Adipose tissue (tissue), 3 donors: Measurements from ENCODE around the gene AHSA1. TPM values are rescaled to one million over a fixed set of nuclear protein-coding genes. Genes with fewer than 3 reads are reported as not detected.
"Not testable (repeated sequence)": the region's sequence is repeated elsewhere in the genome, so short reads cannot be mapped to it uniquely, and the experiment has no call there.

Experiments used
- H3K27ac ChIP-seq: one replicate; pipeline ENCODE4 v1.5.1; 2013; ENCODE audit warnings: low read depth, low read length
- WGBS, 3 donors: extraction: QIAGEN DNeasy Blood & Tissue Kit; methylation state at CpG; one replicate each; pipeline ENCODE4 v1.1.7; 2013; 5-methylcytosine and 5-hydroxymethylcytosine counted together
- polyA plus RNA-seq, 3 donors: library from polyadenylated mRNA; stranded (reverse); fragments of 200-250 nt; gene quantifications; one replicate each; pipeline ENCODE4 v1.2.3, GENCODE V29; 2013
- donor health status: healthy with polysubstance abuse.
- donor health status: Bipolar disorder and iron deficiency.
- donor health status: healthy.

Gene AHSA1
- 10 to 100 TPM; 42.9 to 85.5 (median 82.6) TPM for polyA plus RNA-seq

DNA sequence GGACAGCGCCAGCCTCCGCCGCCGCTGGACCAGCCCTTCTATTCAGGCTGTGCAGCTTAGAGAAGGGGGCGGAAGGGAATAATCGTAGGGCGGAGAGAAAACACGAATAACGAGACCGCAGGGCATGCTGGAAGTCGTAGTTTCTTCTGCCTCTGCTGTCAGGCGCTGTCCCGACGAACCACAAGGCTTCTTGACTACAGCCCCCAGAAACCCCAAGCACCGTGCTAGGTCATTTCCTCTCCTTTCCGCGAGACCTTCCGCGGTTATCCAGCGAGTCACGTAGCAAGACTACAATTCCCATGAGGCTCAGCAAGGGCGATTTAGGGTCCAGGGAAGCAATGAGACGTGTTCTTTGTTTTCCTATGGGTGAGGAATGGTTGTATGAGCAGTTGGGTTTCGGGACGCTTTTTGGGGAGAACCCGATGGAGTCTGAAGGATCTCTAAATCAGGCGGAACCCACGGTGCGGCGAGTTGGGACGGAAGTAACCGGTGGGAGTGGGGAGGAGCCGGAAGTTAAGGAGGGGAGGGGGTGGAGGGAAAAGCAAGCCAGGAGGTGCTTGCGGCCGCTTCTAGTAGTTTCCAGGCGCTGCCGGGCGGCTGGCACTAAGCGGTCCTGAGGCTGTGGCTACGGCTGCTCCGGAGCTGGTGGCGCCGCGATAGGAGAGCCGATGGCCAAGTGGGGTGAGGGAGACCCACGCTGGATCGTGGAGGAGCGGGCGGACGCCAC lies at the start of gene AHSA1, which contains the start of gene VIPAS39:
TSS of gene AHSA1 (plus strand) at position 572 of the 727 bp plus-strand sequence. CDS start at position 669, 97 bp downstream.
TSS of gene VIPAS39 (minus strand) at position 80 of the 727 bp plus-strand sequence. CDS start 3,499 bp downstream, outside the sequence.
- H3K27ac ChIP-seq = peak within 1 kb of the TSS; percentile 83
- WGBS, 3 donors = 0 to 1% (median 0%) methylated on average over 50 of the region's 50 CpGs

- H3K27ac ChIP-seq = no peak overlapping the region
- WGBS, 3 donors = 40 to 50% (median 40%) methylated on average over 3 of the region's 3 CpGs
Observed at GRCh38 chr14:77409131-77409533, 48.8 kb upstream of the AHSA1 start.

- not testable (repeated sequence) for H3K27ac ChIP-seq
- WGBS, 3 donors = 94 to 95% (median 94%) methylated on average over 10 of the region's 10 CpGs
Observed at GRCh38 chr14:77415403-77416030, 42.4 kb upstream of the AHSA1 start.

DNA sequence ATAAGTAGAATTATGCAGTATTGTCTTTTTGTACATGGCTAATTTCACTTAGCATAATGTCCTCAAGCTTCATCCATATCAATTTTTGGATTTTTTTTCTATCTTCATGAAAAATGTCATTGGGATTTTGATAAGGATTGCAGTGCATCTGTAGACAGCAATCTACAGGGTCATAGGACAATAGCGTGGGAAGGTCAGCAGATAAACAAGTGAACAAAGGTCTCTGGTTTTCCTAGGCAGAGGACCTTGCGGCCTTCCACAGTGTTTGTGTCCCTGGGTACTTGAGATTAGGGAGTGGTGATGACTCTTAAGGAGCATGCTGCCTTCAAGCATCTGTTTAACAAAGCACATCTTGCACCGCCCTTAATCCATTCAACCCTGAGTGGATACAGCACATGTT lies 41.8 kb upstream of the AHSA1 start:
- 73 to 99% (median 97%) methylated on average over 2 of the region's 3 CpGs for WGBS, 3 donors
- not testable (repeated sequence) for H3K27ac ChIP-seq

GRCh38 chr14:77416836-77417235 lies 41.1 kb upstream of the AHSA1 start:
- no peak overlapping the region for H3K27ac ChIP-seq
- WGBS, 3 donors = 85 to 92% (median 92%) methylated on average over 6 to 8 of the region's 8 CpGs

DNA sequence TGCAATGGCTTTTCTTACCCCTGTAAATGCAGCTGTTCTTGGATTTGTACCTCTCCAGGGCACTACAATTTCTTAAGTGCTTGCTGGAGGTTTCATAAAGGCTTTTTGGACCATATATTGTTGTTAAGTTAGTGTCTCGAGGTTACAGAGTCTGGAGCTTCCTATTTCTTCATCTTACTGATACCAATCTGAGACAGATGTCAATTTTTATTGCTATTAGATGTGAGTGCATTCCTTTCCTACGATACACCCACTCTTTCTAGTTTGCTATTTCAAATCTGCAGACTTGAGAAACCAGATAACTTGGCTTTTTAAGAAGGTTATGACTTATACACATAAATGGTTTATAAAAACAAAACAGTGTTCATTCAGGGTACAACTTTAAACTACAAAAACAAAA lies 36.7 kb upstream of the AHSA1 start:
- 50 to 88% (median 79%) methylated on average over 2 of the region's 2 CpGs for WGBS, 3 donors
- H3K27ac ChIP-seq = no peak overlapping the region

- WGBS, 3 donors = 95 to 100% (median 98%) methylated on average over 1 of the region's 1 CpG
- no peak within 1 kb of the TSS for H3K27ac ChIP-seq
Observed at GRCh38 chr14:77423423-77423822, 34.5 kb upstream of the AHSA1 start, which contains the start of gene NOXRED1. Gene NOXRED1, minus strand, starts transcription at chr14:77423523. Its CDS starts 634 bp downstream, at chr14:77422889.

- WGBS, 3 donors = 91 to 93% (median 92%) methylated on average over 3 of the region's 3 CpGs
Observed at GRCh38 chr14:77424862-77425261, 33.0 kb upstream of the AHSA1 start.

DNA sequence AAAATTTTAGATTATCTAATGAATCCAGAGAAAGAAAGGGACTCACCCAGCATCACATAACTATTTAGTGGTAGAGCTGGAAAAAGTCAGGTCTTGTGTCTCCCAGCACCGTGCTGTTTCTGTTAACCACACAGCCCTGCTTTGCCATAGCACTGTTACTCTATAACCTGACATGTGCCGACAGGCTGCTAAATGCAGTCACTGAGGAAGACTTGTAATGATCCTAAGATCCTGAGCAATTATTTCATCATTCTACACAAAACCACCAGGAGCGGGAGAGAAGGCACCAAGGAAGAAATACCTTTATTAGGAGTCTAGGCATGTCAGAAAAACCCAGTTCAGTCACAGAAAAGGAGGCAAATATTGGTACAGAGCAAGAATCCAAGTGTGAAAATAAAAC lies 31.5 kb upstream of the AHSA1 start:
- H3K27ac ChIP-seq = no peak overlapping the region
- 92 to 98% (median 98%) methylated on average over 3 of the region's 3 CpGs for WGBS, 3 donors

More at GRCh38 chr14:77424862-77425261, 33.0 kb upstream of the AHSA1 start:
- no peak overlapping the region for H3K27ac ChIP-seq

DNA sequence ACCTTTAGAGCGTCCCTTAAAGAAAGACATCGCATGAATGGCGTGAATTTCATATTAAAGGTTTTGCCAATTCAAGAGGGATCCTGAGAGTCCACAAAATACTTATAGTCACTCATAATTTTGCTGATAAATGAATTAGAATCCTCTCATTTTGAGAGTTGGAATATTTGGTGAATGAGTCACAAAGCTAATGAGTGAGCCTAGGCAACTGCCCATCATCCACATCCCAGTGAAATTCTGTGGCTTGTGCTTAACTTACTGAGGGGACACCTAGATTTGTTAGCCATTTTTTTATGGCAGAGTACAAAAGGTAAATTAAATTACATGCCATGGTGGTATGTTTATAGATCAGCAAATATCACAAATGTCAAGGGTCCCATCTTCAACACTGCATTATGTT lies 21.9 kb upstream of the AHSA1 start:
- no peak overlapping the region for H3K27ac ChIP-seq
- 98 to 100% (median 98%) methylated on average over 3 of the region's 3 CpGs for WGBS, 3 donors

- WGBS, 3 donors = 97 to 100% (median 98%) methylated on average over 1 of the region's 1 CpG
- H3K27ac ChIP-seq = no peak overlapping the region
Observed at GRCh38 chr14:77438596-77438995, 19.3 kb upstream of the AHSA1 start.

- H3K27ac ChIP-seq = no peak overlapping the region
- 95 to 97% (median 97%) methylated on average over 4 of the region's 4 CpGs for WGBS, 3 donors
Observed at GRCh38 chr14:77439861-77440260, 18.0 kb upstream of the AHSA1 start.

DNA sequence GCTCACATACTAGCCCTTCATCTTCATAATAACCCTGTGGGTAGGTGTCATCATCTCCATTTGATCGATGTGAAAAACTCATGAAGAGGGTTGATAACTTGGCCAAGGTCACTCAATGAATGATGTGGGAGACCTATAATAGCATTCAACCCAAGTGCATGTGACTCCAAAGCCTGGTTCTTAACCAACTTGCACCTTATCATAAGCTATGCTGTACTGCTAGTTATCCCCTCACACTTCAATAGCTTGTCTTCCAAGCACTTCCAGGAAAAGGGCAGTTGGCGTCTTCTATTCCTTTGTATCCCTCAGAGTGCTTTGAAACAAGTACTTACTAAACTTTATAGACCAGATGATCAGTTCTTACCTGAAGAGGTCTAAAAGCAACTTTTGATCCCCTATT lies 15.7 kb upstream of the AHSA1 start:
- no peak overlapping the region for H3K27ac ChIP-seq
- WGBS, 3 donors = 87 to 99% (median 96%) methylated on average over 2 of the region's 2 CpGs

GRCh38 chr14:77455966-77456640 lies 1.8 kb upstream of the AHSA1 start:
- WGBS, 3 donors = 60 to 75% (median 70%) methylated on average over 2 of the region's 2 CpGs

GRCh38 chr14:77457115-77457521 lies 775 bp upstream of the AHSA1 start:
- peak overlapping the region; percentile 33 for H3K27ac ChIP-seq
- 0 to 1% (median 1%) methylated on average over 18 of the region's 18 CpGs for WGBS, 3 donors

More at GRCh38 chr14:77455966-77456640, 1.8 kb upstream of the AHSA1 start:
- H3K27ac ChIP-seq = no peak overlapping the region

DNA sequence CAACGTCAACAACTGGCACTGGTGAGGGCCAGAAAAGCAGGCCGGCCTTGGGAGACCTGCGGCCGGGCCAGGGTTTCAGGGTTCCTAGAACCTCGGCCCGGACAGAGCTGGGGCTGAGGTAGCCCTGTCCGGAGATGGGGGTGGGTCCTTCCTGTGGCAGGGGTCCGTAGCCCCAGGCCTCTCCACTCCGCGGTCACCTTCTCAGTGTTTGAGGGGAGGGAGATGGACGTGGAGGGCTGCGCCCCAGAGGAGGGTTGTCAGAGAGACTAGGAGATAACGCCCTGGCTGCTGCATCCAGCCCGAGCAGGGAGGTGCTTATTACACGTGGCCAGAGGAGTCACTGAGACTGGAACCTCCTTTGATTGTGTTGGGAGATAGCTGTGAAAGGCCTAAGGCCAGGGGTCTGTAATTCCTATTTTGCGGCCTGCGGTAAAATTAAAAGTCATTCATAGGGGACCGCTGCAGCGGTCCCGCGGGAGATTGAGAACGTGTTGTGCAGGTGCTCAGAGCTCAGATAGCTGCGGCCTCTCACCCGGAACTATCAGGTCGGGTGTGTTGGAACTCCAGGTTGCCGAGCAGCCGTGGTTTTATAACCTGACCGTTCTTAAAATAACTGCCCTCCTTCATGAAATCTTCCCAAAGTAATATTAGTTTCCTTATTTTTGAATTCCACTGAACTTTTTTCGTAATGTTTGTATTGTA lies 507 bp downstream of the AHSA1 start:
- WGBS, 3 donors = 0% methylated on average over 28 to 29 of the region's 29 CpGs
- H3K27ac ChIP-seq = no peak overlapping the region

GRCh38 chr14:77459072-77459723 lies 1.3 kb downstream of the AHSA1 start:
- 30 to 38% (median 35%) methylated on average over 13 of the region's 13 CpGs for WGBS, 3 donors
- H3K27ac ChIP-seq = no peak overlapping the region

DNA sequence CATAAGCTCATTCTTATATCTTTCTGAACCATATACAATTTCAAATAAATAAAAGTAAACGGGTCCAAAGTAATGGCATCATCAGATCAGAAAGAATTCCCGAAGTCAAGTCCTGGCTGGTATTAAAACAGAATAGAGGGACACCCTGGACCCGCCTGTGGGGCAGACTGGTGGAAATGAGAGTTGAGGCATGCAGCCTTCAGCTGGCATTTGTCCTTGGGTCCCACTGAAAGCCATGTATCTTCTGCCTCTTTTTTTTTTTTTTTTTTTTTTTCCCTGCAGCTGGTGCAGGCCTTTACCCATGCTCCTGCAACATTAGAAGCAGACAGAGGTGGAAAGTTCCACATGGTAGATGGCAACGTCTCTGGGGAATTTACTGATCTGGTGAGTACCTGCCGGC lies 9.9 kb downstream of the AHSA1 start:
- WGBS, 3 donors = 84 to 89% (median 88%) methylated on average over 5 of the region's 5 CpGs
- no peak overlapping the region for H3K27ac ChIP-seq
